Measurements from ENCODE around the gene ASB2. TPM values are rescaled to one million over a fixed set of nuclear protein-coding genes. Genes with fewer than 3 reads are reported as not detected.
A peak's percentile ranks its signal among the peaks of the same experiment; 100 is the strongest.

ASB2 gene
- total RNA-seq, 2 donors from 2014 or later = 0.11 TPM; not detected in 1

DNA sequence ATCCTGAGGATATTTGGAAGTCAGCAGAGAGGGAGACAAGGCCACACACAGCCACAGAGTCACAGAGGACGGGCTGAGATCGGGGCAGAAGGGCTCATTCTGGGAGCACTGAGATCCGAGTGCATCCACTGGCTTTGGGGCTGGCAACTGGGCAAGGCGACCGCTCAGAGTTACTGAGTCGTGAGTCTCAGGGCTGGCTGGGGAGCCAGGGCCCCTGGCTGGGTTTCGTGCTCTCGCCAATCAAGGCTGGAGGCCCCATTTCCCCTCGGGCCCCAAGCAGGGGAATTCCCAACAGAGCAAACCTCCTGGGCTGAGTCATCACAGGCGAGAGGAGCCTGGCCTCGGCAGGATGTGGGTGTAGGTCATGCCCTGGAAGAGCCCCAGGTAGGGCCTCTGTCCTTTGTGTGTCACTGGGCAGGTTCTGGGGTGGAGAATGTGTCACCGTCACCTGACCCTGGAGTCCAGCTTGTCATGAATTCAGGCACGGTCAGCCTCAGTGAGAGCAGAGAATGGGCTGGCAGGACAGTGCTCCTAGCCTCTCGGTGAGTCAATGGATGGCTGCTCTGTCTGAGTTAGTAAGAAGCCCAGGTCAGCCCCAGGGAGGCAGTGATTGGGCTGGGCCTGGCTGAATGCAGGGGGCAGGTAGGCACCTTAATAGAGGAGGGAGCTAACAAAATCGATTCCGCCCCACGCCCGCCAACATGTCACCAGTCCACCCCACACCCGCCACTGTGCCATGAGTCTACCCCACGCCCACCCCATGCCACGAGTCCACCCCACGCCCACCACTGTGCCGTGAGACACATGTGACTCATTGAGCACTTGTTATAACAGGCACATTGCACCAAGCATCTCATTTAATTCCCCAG lies 16.9 kb downstream of the ASB2 start:
- H3K4me3 Mint-ChIP-seq = no peak overlapping the region
- Histone ChIP-seq H3K4me1 (ENCODE audit: control insufficient read depth, insufficient read depth, low read length) (no peaks in the 10 kb centered on the region), H3K9ac (ENCODE audit: extremely low read depth, low read length, poor library complexity, severe bottlenecking) (no peak overlapping the region), H3K4me3 (ENCODE audit: low read length) (no peak overlapping the region), H3K27me3 (ENCODE audit: control insufficient read depth, insufficient read depth, low read length, poor library complexity, severe bottlenecking) (no peaks in the 10 kb centered on the region), H3K9me3 (ENCODE audit: control insufficient read depth, low read length) (no peaks in the 10 kb centered on the region), H3K27ac (ENCODE audit: low read depth, low read length) (no peak overlapping the region), H3K36me3 (ENCODE audit: control insufficient read depth, insufficient read depth, low read length) (no peaks in the 10 kb centered on the region)
- no peaks in the 10 kb centered on the region for H3K36me3 Mint-ChIP-seq (ENCODE audit: low read depth)
- DNase-seq = peak; percentile 86
- no peaks in the 10 kb centered on the region for H3K9me3 Mint-ChIP-seq
- TF ChIP-seq, protein P1, sequence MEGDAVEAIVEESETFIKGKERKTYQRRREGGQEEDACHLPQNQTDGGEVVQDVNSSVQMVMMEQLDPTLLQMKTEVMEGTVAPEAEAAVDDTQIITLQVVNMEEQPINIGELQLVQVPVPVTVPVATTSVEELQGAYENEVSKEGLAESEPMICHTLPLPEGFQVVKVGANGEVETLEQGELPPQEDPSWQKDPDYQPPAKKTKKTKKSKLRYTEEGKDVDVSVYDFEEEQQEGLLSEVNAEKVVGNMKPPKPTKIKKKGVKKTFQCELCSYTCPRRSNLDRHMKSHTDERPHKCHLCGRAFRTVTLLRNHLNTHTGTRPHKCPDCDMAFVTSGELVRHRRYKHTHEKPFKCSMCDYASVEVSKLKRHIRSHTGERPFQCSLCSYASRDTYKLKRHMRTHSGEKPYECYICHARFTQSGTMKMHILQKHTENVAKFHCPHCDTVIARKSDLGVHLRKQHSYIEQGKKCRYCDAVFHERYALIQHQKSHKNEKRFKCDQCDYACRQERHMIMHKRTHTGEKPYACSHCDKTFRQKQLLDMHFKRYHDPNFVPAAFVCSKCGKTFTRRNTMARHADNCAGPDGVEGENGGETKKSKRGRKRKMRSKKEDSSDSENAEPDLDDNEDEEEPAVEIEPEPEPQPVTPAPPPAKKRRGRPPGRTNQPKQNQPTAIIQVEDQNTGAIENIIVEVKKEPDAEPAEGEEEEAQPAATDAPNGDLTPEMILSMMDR (conservative IDR thresholded peaks at IDR 0.05) = no peak
- H3K4me1 Mint-ChIP-seq = peaks cover 11% of the 10 kb centered on the region
- peaks cover 12% of the 10 kb centered on the region for H3K27me3 Mint-ChIP-seq (ENCODE audit: insufficient read depth)
- H3K27ac Mint-ChIP-seq = peak overlapping the region; percentile 58
- WGBS, 2 experiments (ENCODE audit: insufficient coverage in 1 of 2, insufficient read length in 1 of 2) = 69 to 83% methylated on average over 10 to 23 of the region's 23 CpGs

- Mint-ChIP-seq H3K4me1 (peaks cover 17% of the 10 kb centered on the region), H3K27me3 (ENCODE audit: insufficient read depth) (peaks cover 13% of the 10 kb centered on the region), H3K36me3 (ENCODE audit: low read depth) (no peaks in the 10 kb centered on the region), H3K4me3 (no peak overlapping the region), H3K27ac (peak overlapping the region; percentile 58), H3K9me3 (no peaks in the 10 kb centered on the region)
- no peaks in the 10 kb centered on the region for H3K9me3 ChIP-seq (ENCODE audit: control insufficient read depth, low read length)
- H3K4me1 ChIP-seq (ENCODE audit: control insufficient read depth, insufficient read depth, low read length) = no peaks in the 10 kb centered on the region
- no peaks in the 10 kb centered on the region for H3K27me3 ChIP-seq (ENCODE audit: control insufficient read depth, insufficient read depth, low read length, poor library complexity, severe bottlenecking)
- no peak overlapping the region for H3K4me3 ChIP-seq (ENCODE audit: low read length)
- WGBS, 2 experiments (ENCODE audit: insufficient coverage in 1 of 2, insufficient read length in 1 of 2) = 90 to 94% methylated on average over 4 to 7 of the region's 7 CpGs
- TF ChIP-seq, protein P1 (conservative IDR thresholded peaks at IDR 0.05) = no peak
- no peak overlapping the region for H3K9ac ChIP-seq (ENCODE audit: extremely low read depth, low read length, poor library complexity, severe bottlenecking)
- H3K36me3 ChIP-seq (ENCODE audit: control insufficient read depth, insufficient read depth, low read length) = no peaks in the 10 kb centered on the region
- DNase-seq = no peak
- H3K27ac ChIP-seq (ENCODE audit: low read depth, low read length) = no peak overlapping the region
These were observed 17.7 kb downstream of the ASB2 start for GRCh38 chr14:93958567-93959238.

DNA sequence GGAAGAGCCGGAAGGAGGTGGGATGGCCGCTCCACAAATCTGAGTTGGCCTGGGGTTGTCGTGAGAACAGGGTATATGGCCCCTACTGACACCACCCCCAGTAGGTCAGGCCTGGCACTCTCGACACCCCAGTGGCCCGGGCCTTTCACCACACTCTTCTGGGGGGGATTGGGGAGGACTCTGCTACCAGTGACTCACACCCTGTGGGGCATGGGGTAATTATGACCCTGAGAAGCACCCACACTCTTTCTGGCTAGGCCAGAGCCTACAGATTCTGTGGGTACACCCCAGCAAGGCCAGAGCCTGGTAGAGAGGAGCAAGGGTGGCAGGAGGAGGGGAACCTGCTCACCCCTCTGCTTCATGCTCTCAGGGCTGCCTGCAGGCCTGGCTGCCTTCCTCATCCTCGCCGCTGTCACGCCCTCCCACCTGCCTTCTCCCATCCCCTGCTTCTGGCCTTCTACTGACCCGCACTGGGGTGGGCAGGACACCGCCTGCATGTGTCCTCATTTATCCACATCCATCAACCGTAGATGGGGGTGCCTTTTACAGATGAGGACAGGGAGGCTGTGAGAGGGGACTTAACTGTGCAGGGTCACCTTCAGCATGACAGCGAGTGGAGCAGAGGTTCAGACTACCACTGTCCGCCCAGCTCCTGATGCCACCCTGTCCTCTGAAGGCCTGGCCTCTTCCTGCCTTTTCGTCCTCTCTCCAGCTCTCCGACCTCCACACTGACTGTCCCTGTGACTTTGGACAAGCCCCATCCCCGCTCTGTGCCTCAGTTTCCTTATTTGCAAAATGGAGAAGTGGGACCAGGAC lies 18.4 kb downstream of the ASB2 start:
- Mint-ChIP-seq H3K36me3 (ENCODE audit: low read depth) (no peaks in the 10 kb centered on the region), H3K27ac (no peak overlapping the region), H3K27me3 (ENCODE audit: insufficient read depth) (peaks cover 13% of the 10 kb centered on the region), H3K9me3 (no peaks in the 10 kb centered on the region), H3K4me3 (no peak overlapping the region), H3K4me1 (peaks cover 21% of the 10 kb centered on the region)
- TF ChIP-seq, protein P1 (conservative IDR thresholded peaks at IDR 0.05) = no peak
- Histone ChIP-seq H3K27ac (ENCODE audit: low read depth, low read length) (no peak overlapping the region), H3K27me3 (ENCODE audit: control insufficient read depth, insufficient read depth, low read length, poor library complexity, severe bottlenecking) (no peaks in the 10 kb centered on the region), H3K4me1 (ENCODE audit: control insufficient read depth, insufficient read depth, low read length) (no peaks in the 10 kb centered on the region), H3K9me3 (ENCODE audit: control insufficient read depth, low read length) (no peaks in the 10 kb centered on the region), H3K36me3 (ENCODE audit: control insufficient read depth, insufficient read depth, low read length) (no peaks in the 10 kb centered on the region), H3K4me3 (ENCODE audit: low read length) (no peak overlapping the region), H3K9ac (ENCODE audit: extremely low read depth, low read length, poor library complexity, severe bottlenecking) (no peak overlapping the region)
- WGBS, 2 experiments (ENCODE audit: insufficient coverage in 1 of 2, insufficient read length in 1 of 2) = 91 to 96% methylated on average over 10 to 16 of the region's 16 CpGs
- no peak for DNase-seq
